GM12801 (cell line): ENCODE results near the gene VAT1L.

Experiments
- CTCF ChIP-seq: IDR thresholded peaks from one replicate; pipeline ENCODE4 v1.5.1; 2011; ENCODE audit warnings: control low read depth; ENCODE audit not compliant: insufficient read length; ENCODE audit errors: extremely low read depth

VAT1L gene

GRCh38 chr16:77767211-77767610 is 21.2 kb upstream of the VAT1L start:
- TF ChIP-seq CTCF = no peak

- TF ChIP-seq CTCF = no peak
Observed at GRCh38 chr16:77767826-77768225, 20.5 kb upstream of the VAT1L start.

- no peak for TF ChIP-seq CTCF
Observed at GRCh38 chr16:77775911-77776909, 12.2 kb upstream of the VAT1L start.

- no peak for TF ChIP-seq CTCF
Observed at GRCh38 chr16:77777745-77778144, 10.6 kb upstream of the VAT1L start.

GRCh38 chr16:77780378-77780837 is 8.0 kb upstream of the VAT1L start:
- TF ChIP-seq CTCF = no peak

GRCh38 chr16:77781091-77781490 is 7.3 kb upstream of the VAT1L start:
- TF ChIP-seq CTCF = no peak

GRCh38 chr16:77782694-77783093 is 5.7 kb upstream of the VAT1L start:
- TF ChIP-seq CTCF = no peak
